AG04449 (cell line): ENCODE data around the gene ELFN2.

ENCODE experiments used
- CTCF ChIA-PET: fragments of 350-600 bp; formaldehyde crosslinking; extraction: SDS; loops from one replicate; lab custom pipeline; 2021; ENCODE audit warnings: antibody characterized with exemption; lab: Yijun Ruan, JAX
- POLR2A ChIA-PET: fragments of 400-600, 350-600 bp; formaldehyde crosslinking; extraction: SDS; loops from one replicate; lab custom pipeline; 2020; ENCODE audit warnings: antibody characterized with exemption, inconsistent platforms; lab: Yijun Ruan, JAX
- DNase-seq: peaks from one replicate; pipeline ENCODE4 v3.0.0-alpha.2; 2010; ENCODE audit warnings: low read depth, low spot score
- H3K4me3 ChIP-seq: 2 replicates; pipeline ENCODE4 v1.5.1; 2011; ENCODE audit warnings: low read depth, mild to moderate bottlenecking, control low read depth, low read length
- TF ChIP-seq, protein P1 (sequence below): IDR thresholded peaks from one replicate; pipeline ENCODE4 v1.5.1; 2011; ENCODE audit warnings: mild to moderate bottlenecking, moderate library complexity, low read length, control low read depth, inconsistent platforms; ENCODE audit not compliant: insufficient read depth; ENCODE audit errors: missing control alignments

Gene ELFN2

DNA sequence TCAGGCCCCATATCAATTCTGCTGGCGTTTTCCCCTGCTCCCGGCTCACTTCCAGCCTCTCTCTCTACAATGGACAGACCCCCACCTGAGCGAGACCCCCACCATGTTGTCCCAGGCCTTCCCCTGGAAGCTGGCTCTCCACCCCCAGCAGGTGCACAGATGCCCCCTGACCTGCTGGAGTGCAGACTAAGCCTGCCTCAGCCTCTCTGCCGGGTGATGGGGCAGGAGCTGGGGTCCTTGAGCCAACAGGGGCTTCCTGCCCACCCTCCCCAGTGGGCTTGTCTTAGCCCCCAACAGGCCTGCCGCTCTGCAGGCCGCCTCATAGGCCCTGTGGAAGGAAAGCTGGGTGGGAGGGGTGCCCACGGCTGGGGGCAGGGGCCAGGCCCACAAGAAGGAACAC, 10.0 kb downstream of the ELFN2 start:
- CTCF ChIA-PET, result interaction anchor here (0.9 to 1.3 kb wide), 2 partner anchors 11 to 20 kb away, joined by 3 to 4 read pairs; no protein-coding TSS in a partner anchor
- TF ChIP-seq, protein P1, sequence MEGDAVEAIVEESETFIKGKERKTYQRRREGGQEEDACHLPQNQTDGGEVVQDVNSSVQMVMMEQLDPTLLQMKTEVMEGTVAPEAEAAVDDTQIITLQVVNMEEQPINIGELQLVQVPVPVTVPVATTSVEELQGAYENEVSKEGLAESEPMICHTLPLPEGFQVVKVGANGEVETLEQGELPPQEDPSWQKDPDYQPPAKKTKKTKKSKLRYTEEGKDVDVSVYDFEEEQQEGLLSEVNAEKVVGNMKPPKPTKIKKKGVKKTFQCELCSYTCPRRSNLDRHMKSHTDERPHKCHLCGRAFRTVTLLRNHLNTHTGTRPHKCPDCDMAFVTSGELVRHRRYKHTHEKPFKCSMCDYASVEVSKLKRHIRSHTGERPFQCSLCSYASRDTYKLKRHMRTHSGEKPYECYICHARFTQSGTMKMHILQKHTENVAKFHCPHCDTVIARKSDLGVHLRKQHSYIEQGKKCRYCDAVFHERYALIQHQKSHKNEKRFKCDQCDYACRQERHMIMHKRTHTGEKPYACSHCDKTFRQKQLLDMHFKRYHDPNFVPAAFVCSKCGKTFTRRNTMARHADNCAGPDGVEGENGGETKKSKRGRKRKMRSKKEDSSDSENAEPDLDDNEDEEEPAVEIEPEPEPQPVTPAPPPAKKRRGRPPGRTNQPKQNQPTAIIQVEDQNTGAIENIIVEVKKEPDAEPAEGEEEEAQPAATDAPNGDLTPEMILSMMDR, result no peak

DNA sequence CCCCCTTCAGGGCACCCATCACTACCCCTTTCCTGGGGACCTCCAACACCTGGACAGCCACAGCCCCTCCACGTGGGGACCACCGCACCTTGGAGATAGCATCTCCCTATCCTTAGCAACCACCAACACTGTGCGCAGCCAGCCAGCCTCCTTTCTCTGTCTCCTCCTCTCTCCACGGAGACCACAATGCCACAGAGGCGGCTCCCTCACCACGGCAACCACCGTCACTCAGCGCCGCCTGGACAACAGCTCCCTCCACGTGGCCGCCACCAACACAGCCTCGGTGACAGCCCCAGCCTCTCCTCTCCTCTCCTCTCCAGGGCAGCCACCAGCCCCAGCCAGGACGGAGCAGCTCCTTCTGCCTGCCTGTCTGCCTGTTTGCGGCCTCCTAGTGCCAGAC, 10.5 kb downstream of the ELFN2 start:
- no peak overlapping the region for H3K4me3 ChIP-seq
- ChIA-PET CTCF (interaction anchor here (0.9 to 1.3 kb wide), 2 partner anchors 12 to 20 kb away, joined by 3 to 4 read pairs; no protein-coding TSS in a partner anchor), POLR2A (no interaction called here)
- DNase-seq, result no peak
- TF ChIP-seq, protein P1, result no peak

More for the DNA sequence above, 10.0 kb downstream of the ELFN2 start:
- POLR2A ChIA-PET, result no interaction called here
- H3K4me3 ChIP-seq, result no peak overlapping the region
- DNase-seq, result no peak

DNA sequence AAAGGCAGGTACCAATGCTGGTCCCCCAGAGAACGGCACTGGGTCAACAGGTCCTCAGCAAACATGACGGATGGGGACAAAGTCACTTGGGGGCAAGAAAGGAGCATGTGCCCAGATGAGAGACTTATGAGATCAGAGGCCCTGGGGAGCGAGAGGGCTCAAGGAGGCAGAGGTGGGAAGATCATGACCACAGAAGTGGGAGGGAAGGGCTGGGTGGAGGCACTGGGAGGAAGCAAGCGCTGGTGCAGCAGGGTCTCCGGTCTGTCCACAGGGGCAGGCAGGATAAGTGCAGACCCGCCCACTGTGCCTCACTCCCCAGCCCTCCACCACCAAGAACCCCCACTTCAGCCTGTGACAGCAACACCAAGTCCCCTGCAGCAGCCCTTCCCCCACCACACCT, 10.9 kb downstream of the ELFN2 start:
- no peak overlapping the region for H3K4me3 ChIP-seq
- TF ChIP-seq, protein P1, result no peak
- ChIA-PET CTCF (interaction anchor here (1.3 kb wide), 1 partner anchor 19 kb away, joined by 3 read pairs; no protein-coding TSS in a partner anchor), POLR2A (no interaction called here)
- no peak for DNase-seq

DNA sequence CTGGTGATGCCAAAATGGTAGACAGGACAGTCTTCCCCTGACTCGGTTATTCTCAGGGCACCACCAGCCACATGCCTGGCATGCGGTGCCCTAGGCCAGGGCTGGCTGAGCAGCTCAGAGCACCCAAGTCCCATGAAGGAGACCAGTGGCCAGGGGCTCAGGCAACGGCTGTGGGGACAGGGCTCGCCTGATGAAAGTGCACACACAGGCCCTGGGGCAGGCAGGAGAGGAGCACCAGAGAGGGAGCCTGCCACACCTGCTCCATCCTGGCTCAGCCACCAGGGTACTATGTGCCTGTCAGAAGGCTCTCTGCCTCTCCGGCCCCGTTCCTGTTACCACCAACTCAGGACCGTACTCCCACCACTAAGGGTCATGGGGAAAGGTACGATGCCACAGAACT, 12.1 kb downstream of the ELFN2 start:
- no peak overlapping the region for H3K4me3 ChIP-seq
- ChIA-PET POLR2A (no interaction called here), CTCF (no interaction called here)
- TF ChIP-seq, protein P1, result no peak
- no peak for DNase-seq

DNA sequence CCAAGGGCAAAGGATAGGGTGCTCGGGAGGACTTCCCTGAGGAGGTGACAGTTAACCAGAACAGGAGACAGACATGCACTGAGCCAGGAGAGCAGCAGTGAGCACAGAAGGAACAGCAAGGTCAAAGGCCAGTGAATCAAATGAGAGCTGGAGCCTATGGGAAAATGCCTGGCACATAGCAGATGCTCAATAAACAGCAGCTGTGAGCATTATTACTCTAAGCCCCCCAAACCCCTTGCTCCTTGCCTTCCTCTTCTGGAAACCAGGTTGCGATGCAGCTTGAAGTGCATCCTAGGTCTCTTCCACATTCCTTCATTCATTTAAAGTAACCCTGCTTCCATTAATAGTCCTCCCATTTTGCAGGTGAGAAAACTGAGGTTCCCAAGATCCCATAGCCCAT, 13.0 kb downstream of the ELFN2 start:
- TF ChIP-seq, protein P1, result no peak
- no peak for DNase-seq
- CTCF ChIA-PET, result interaction anchor here (1.1 to 1.5 kb wide), 3 partner anchors 10 to 42 kb away, joined by 3 to 4 read pairs (median 3); no protein-coding TSS in a partner anchor
- POLR2A ChIA-PET, result no interaction called here
- no peak overlapping the region for H3K4me3 ChIP-seq

DNA sequence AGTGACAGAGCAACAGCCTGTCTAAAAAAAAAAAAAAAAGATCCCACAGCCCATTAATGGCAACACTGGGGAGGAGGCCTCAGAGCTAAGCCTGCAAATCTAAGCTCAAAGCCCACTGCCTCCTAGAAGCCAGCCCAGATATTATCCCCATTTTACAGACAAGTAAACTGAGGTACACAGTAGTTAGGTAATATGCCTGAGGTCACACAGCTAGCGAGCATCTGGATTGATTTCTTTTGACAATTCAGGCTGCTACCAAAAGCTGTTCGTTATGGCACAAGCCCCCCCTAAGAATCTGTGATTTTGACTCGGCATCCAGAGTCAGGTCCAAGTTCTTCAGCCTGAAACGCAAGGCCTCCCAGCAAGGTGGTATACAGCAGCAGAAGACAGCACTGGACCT, 13.7 kb downstream of the ELFN2 start:
- TF ChIP-seq, protein P1, result no peak
- CTCF ChIA-PET, result interaction anchor here (1.1 to 1.5 kb wide), 3 partner anchors 11 to 43 kb away, joined by 3 to 4 read pairs (median 3); no protein-coding TSS in a partner anchor
- no peak overlapping the region for H3K4me3 ChIP-seq
- no peak for DNase-seq
- POLR2A ChIA-PET, result no interaction called here
